OCI-LY1 (cell line): Measurements from ENCODE around the gene VEGFA.
A peak's percentile ranks its signal among the peaks of the same experiment; 100 is the strongest.

Experiments used
- H2AFZ ChIP-seq: fragments of 200-600 bp; sonication (generic), shearing (Covaris generic); 2 replicates; pipeline ENCODE4 v1.6.0; 2014; ENCODE audit warnings: antibody characterized with exemption, mild to moderate bottlenecking, low read length
- H3F3A ChIP-seq: fragments of 200-600 bp; sonication (generic), shearing (Covaris generic); 2 replicates; pipeline ENCODE4 v1.6.0; 2014; ENCODE audit warnings: mild to moderate bottlenecking, antibody characterized with exemption, low read length, moderate library complexity; ENCODE audit not compliant: insufficient read depth
- H3K27ac ChIP-seq: fragments of 200-600 bp; sonication (generic); 2 replicates; pipeline ENCODE4 v1.5.1; 2014; ENCODE audit warnings: low read length, mixed run types, mild to moderate bottlenecking, low read depth; ENCODE audit not compliant: poor library complexity, severe bottlenecking
- H3K27me3 ChIP-seq: fragments of 200-600 bp; sonication (generic); 2 replicates; pipeline ENCODE4 v1.6.0; 2014; ENCODE audit warnings: antibody characterized with exemption, mild to moderate bottlenecking, low read length, moderate library complexity; ENCODE audit not compliant: insufficient read depth
- H3K36me3 ChIP-seq: fragments of 200-600 bp; sonication (generic); 2 replicates; pipeline ENCODE4 v1.6.1; 2014; ENCODE audit warnings: mild to moderate bottlenecking, antibody characterized with exemption, low read length, moderate library complexity, mixed read lengths; ENCODE audit not compliant: insufficient read depth
- H3K4me1 ChIP-seq: fragments of 200-600 bp; sonication (generic); 2 replicates; pipeline ENCODE4 v1.5.1; 2014; ENCODE audit warnings: mild to moderate bottlenecking, low read length, moderate library complexity; ENCODE audit not compliant: insufficient read depth, severe bottlenecking
- H3K4me2 ChIP-seq: fragments of 200-600 bp; sonication (generic), shearing (Covaris generic); 2 replicates; pipeline ENCODE4 v1.6.1; 2014; ENCODE audit warnings: low read length
- H3K4me3 ChIP-seq: fragments of 200-600 bp; sonication (generic); 2 replicates; pipeline ENCODE4 v1.5.1; 2014; ENCODE audit warnings: low read length, low read depth, mild to moderate bottlenecking, mixed read lengths; ENCODE audit not compliant: poor library complexity, severe bottlenecking
- H3K79me2 ChIP-seq: fragments of 200-600 bp; shearing (Covaris generic); 2 replicates; pipeline ENCODE4 v1.6.1; 2016; ENCODE audit warnings: mixed run types, low read length, mixed read lengths; ENCODE audit not compliant: insufficient read depth
- H3K9ac ChIP-seq: fragments of 200-600 bp; sonication (generic), shearing (Covaris generic); 2 replicates; pipeline ENCODE4 v1.6.1; 2014; ENCODE audit warnings: mild to moderate bottlenecking, low read length, mixed read lengths
- H3K9me2 ChIP-seq: fragments of 200-600 bp; sonication (generic), shearing (Covaris generic); 2 replicates; pipeline ENCODE4 v1.6.1; 2014; ENCODE audit warnings: low read depth, mild to moderate bottlenecking, low read length, mixed read lengths
- H3K9me3 ChIP-seq: fragments of 200-600 bp; shearing (Covaris generic); 2 replicates; pipeline ENCODE4 v1.6.1; 2014; ENCODE audit warnings: low read length, mixed read lengths
- H4K20me1 ChIP-seq: fragments of 200-600 bp; sonication (generic), shearing (Covaris generic); 2 replicates; pipeline ENCODE4 v1.6.0; 2016; ENCODE audit warnings: mild to moderate bottlenecking, low read length; ENCODE audit not compliant: insufficient read depth
- CTCF ChIP-seq: fragments of 200-600 bp; sonication (generic), shearing (Covaris generic); IDR thresholded peaks from 2 replicates; pipeline ENCODE4 v1.5.1; 2017; ENCODE audit warnings: mild to moderate bottlenecking, antibody characterized with exemption, low read length, moderate library complexity, mixed read lengths
- EZH2 ChIP-seq: fragments of 200-600 bp; sonication (generic), shearing (Covaris generic); IDR thresholded peaks from 2 replicates; pipeline ENCODE4 v1.8.0; 2017; ENCODE audit warnings: borderline replicate concordance, mixed run types, mild to moderate bottlenecking, antibody characterized with exemption, low read length, moderate library complexity, mixed read lengths

The VEGFA gene

DNA sequence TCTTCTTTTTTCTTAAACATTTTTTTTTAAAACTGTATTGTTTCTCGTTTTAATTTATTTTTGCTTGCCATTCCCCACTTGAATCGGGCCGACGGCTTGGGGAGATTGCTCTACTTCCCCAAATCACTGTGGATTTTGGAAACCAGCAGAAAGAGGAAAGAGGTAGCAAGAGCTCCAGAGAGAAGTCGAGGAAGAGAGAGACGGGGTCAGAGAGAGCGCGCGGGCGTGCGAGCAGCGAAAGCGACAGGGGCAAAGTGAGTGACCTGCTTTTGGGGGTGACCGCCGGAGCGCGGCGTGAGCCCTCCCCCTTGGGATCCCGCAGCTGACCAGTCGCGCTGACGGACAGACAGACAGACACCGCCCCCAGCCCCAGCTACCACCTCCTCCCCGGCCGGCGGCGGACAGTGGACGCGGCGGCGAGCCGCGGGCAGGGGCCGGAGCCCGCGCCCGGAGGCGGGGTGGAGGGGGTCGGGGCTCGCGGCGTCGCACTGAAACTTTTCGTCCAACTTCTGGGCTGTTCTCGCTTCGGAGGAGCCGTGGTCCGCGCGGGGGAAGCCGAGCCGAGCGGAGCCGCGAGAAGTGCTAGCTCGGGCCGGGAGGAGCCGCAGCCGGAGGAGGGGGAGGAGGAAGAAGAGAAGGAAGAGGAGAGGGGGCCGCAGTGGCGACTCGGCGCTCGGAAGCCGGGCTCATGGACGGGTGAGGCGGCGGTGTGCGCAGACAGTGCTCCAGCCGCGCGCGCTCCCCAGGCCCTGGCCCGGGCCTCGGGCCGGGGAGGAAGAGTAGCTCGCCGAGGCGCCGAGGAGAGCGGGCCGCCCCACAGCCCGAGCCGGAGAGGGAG is 580 bp downstream of the VEGFA start:
- no peaks in the 10 kb centered on the region for H3F3A ChIP-seq
- peaks cover 1% of the 10 kb centered on the region; the same call in 1 of the 2 replicates for H3K36me3 ChIP-seq
- H3K9me3 ChIP-seq: no peaks in the 10 kb centered on the region
- peaks cover 32% of the 10 kb centered on the region for H3K4me1 ChIP-seq
- H3K9ac ChIP-seq: peak overlapping the region; percentile 70
- no peaks in the 10 kb centered on the region for H3K27me3 ChIP-seq
- H3K27ac ChIP-seq: peak overlapping the region; percentile 56
- H2AFZ ChIP-seq: no peak overlapping the region
- no peaks in the 10 kb centered on the region for H3K79me2 ChIP-seq
- H3K4me2 ChIP-seq: peak overlapping the region; percentile 84
- peak overlapping the region; percentile 74 for H3K4me3 ChIP-seq
- no peaks in the 10 kb centered on the region for H4K20me1 ChIP-seq
- TF ChIP-seq CTCF (no peak), EZH2 (no peak)
- no peaks in the 10 kb centered on the region for H3K9me2 ChIP-seq

- TF ChIP-seq EZH2 (no peak), CTCF (peak; percentile 8; the same call in 1 of the 2 replicates)
- H3F3A ChIP-seq: no peaks in the 10 kb centered on the region
- H4K20me1 ChIP-seq: no peaks in the 10 kb centered on the region
- H3K9me3 ChIP-seq: no peaks in the 10 kb centered on the region
- H3K27ac ChIP-seq: peak overlapping the region; percentile 56
- H3K4me2 ChIP-seq: peak overlapping the region; percentile 84
- no peaks in the 10 kb centered on the region for H3K27me3 ChIP-seq
- peaks cover 7% of the 10 kb centered on the region; the same call in 1 of the 2 replicates for H3K36me3 ChIP-seq
- no peaks in the 10 kb centered on the region for H3K79me2 ChIP-seq
- H3K9me2 ChIP-seq: no peaks in the 10 kb centered on the region
- peak overlapping the region; percentile 74 for H3K4me3 ChIP-seq
- H3K9ac ChIP-seq: peak overlapping the region; percentile 70
- peaks cover 38% of the 10 kb centered on the region for H3K4me1 ChIP-seq
- no peak overlapping the region for H2AFZ ChIP-seq
Measured at GRCh38 chr6:43771210-43771857, 1.3 kb downstream of the VEGFA start.

- TF ChIP-seq CTCF (no peak), EZH2 (no peak)
Measured at GRCh38 chr6:43771858-43772680, 2.1 kb downstream of the VEGFA start.

More at GRCh38 chr6:43771858-43772680, 2.1 kb downstream of the VEGFA start:
- H3K27me3 ChIP-seq: no peaks in the 10 kb centered on the region
- H3F3A ChIP-seq: no peaks in the 10 kb centered on the region
- no peaks in the 10 kb centered on the region for H3K9me2 ChIP-seq
- H3K79me2 ChIP-seq: no peaks in the 10 kb centered on the region
- peak overlapping the region; percentile 70 for H3K9ac ChIP-seq
- peak overlapping the region; percentile 74 for H3K4me3 ChIP-seq
- H2AFZ ChIP-seq: no peak overlapping the region
- H3K27ac ChIP-seq: peak overlapping the region; percentile 66
- no peaks in the 10 kb centered on the region for H4K20me1 ChIP-seq
- H3K36me3 ChIP-seq: peaks cover 14% of the 10 kb centered on the region; the same call in 1 of the 2 replicates
- peak overlapping the region; percentile 84 for H3K4me2 ChIP-seq
- no peaks in the 10 kb centered on the region for H3K9me3 ChIP-seq
- H3K4me1 ChIP-seq: peaks cover 38% of the 10 kb centered on the region
